ENCODE data around the gene RUVBL2. TPM values are rescaled to one million over a fixed set of nuclear protein-coding genes. Genes with fewer than 3 reads are reported as not detected.
A peak's percentile ranks its signal among the peaks of the same experiment; 100 is the strongest.

The RUVBL2 gene
- total RNA-seq, 2 experiments from 2014 or later = 187 to 189 TPM

- Mint-ChIP-seq H3K36me3 (peaks cover 32% of the 10 kb centered on the region), H3K27ac (peak overlapping the region; percentile 87), H3K9me3 (no peaks in the 10 kb centered on the region), H3K27me3 (no peaks in the 10 kb centered on the region), H3K4me1 (peaks cover 34% of the 10 kb centered on the region), H3K4me3 (peak overlapping the region; percentile 100)
- no peak for DNase-seq
Measured at GRCh38 chr19:48991873-48992580, 1.7 kb upstream of the RUVBL2 start.

GRCh38 chr19:48992581-48993174 lies 1.0 kb upstream of the RUVBL2 start:
- Mint-ChIP-seq H3K4me1 (peaks cover 28% of the 10 kb centered on the region), H3K4me3 (peak overlapping the region; percentile 100), H3K36me3 (peaks cover 33% of the 10 kb centered on the region), H3K9me3 (no peaks in the 10 kb centered on the region), H3K27me3 (no peaks in the 10 kb centered on the region), H3K27ac (peak overlapping the region; percentile 87)
- no peak for DNase-seq

GRCh38 chr19:48994035-48994386 lies 324 bp downstream of the RUVBL2 start:
- Mint-ChIP-seq H3K36me3 (peaks cover 22% of the 10 kb centered on the region), H3K4me1 (peaks cover 22% of the 10 kb centered on the region), H3K9me3 (no peaks in the 10 kb centered on the region), H3K27me3 (no peaks in the 10 kb centered on the region), H3K4me3 (peak overlapping the region; percentile 100), H3K27ac (peak overlapping the region; percentile 96)
- DNase-seq = no peak

- Mint-ChIP-seq H3K36me3 (peaks cover 29% of the 10 kb centered on the region), H3K4me3 (no peak overlapping the region), H3K9me3 (no peaks in the 10 kb centered on the region), H3K27me3 (no peaks in the 10 kb centered on the region), H3K27ac (no peak overlapping the region), H3K4me1 (peaks cover 11% of the 10 kb centered on the region)
- peak; percentile 43 for DNase-seq
Measured at GRCh38 chr19:48997972-48998371, 4.3 kb downstream of the RUVBL2 start.

GRCh38 chr19:48999481-49000325 lies 6.0 kb downstream of the RUVBL2 start:
- H3K9me3 Mint-ChIP-seq = no peaks in the 10 kb centered on the region
- H3K27me3 Mint-ChIP-seq = no peaks in the 10 kb centered on the region
- peaks cover 6% of the 10 kb centered on the region for H3K4me1 Mint-ChIP-seq
- H3K27ac Mint-ChIP-seq = no peak overlapping the region
- DNase-seq = peak; percentile 61
- H3K36me3 Mint-ChIP-seq = peaks cover 31% of the 10 kb centered on the region
- H3K4me3 Mint-ChIP-seq = no peak overlapping the region

GRCh38 chr19:49004133-49004532 lies 10.4 kb downstream of the RUVBL2 start:
- H3K36me3 Mint-ChIP-seq = peaks cover 28% of the 10 kb centered on the region
- H3K27me3 Mint-ChIP-seq = no peaks in the 10 kb centered on the region
- no peak for DNase-seq
- H3K27ac Mint-ChIP-seq = no peak overlapping the region
- H3K4me1 Mint-ChIP-seq = no peaks in the 10 kb centered on the region
- H3K4me3 Mint-ChIP-seq = no peak overlapping the region
- H3K9me3 Mint-ChIP-seq = no peaks in the 10 kb centered on the region

- Mint-ChIP-seq H3K9me3 (no peaks in the 10 kb centered on the region), H3K36me3 (peaks cover 22% of the 10 kb centered on the region), H3K4me3 (no peak overlapping the region), H3K27me3 (no peaks in the 10 kb centered on the region), H3K27ac (no peak overlapping the region), H3K4me1 (no peaks in the 10 kb centered on the region)
- DNase-seq = no peak
Measured at GRCh38 chr19:49004964-49005614, 11.4 kb downstream of the RUVBL2 start.

- no peaks in the 10 kb centered on the region for H3K4me1 Mint-ChIP-seq
- no peaks in the 10 kb centered on the region for H3K9me3 Mint-ChIP-seq
- H3K27me3 Mint-ChIP-seq = no peaks in the 10 kb centered on the region
- H3K27ac Mint-ChIP-seq = no peak overlapping the region
- H3K4me3 Mint-ChIP-seq = no peak overlapping the region
- peaks cover 20% of the 10 kb centered on the region for H3K36me3 Mint-ChIP-seq
- no peak for DNase-seq
Measured at GRCh38 chr19:49006905-49007304, 13.2 kb downstream of the RUVBL2 start.

- no peak overlapping the region for H3K4me3 Mint-ChIP-seq
- no peaks in the 10 kb centered on the region for H3K27me3 Mint-ChIP-seq
- no peaks in the 10 kb centered on the region for H3K9me3 Mint-ChIP-seq
- DNase-seq = no peak
- H3K36me3 Mint-ChIP-seq = peaks cover 13% of the 10 kb centered on the region
- no peaks in the 10 kb centered on the region for H3K4me1 Mint-ChIP-seq
- no peak overlapping the region for H3K27ac Mint-ChIP-seq
Measured at GRCh38 chr19:49009828-49010227, 16.1 kb downstream of the RUVBL2 start.

GRCh38 chr19:49010453-49010852 lies 16.8 kb downstream of the RUVBL2 start:
- DNase-seq = no peak

GRCh38 chr19:49011194-49011593 lies 17.5 kb downstream of the RUVBL2 start:
- H3K9me3 Mint-ChIP-seq = no peaks in the 10 kb centered on the region
- no peak overlapping the region for H3K27ac Mint-ChIP-seq
- H3K27me3 Mint-ChIP-seq = no peaks in the 10 kb centered on the region
- H3K4me1 Mint-ChIP-seq = no peaks in the 10 kb centered on the region
- H3K36me3 Mint-ChIP-seq = peaks cover 12% of the 10 kb centered on the region
- DNase-seq = no peak
- H3K4me3 Mint-ChIP-seq = no peak overlapping the region

More at GRCh38 chr19:49010453-49010852, 16.8 kb downstream of the RUVBL2 start:
- Mint-ChIP-seq H3K27ac (no peak overlapping the region), H3K9me3 (no peaks in the 10 kb centered on the region), H3K27me3 (no peaks in the 10 kb centered on the region), H3K4me3 (no peak overlapping the region), H3K4me1 (no peaks in the 10 kb centered on the region), H3K36me3 (peaks cover 13% of the 10 kb centered on the region)

GRCh38 chr19:49014123-49014869 lies 20.6 kb downstream of the RUVBL2 start:
- H3K9me3 Mint-ChIP-seq = no peaks in the 10 kb centered on the region
- H3K27me3 Mint-ChIP-seq = peaks cover 9% of the 10 kb centered on the region
- no peak overlapping the region for H3K4me3 Mint-ChIP-seq
- peaks cover 10% of the 10 kb centered on the region for H3K4me1 Mint-ChIP-seq
- H3K27ac Mint-ChIP-seq = peak overlapping the region; percentile 21
- DNase-seq = no peak
- H3K36me3 Mint-ChIP-seq = peaks cover 7% of the 10 kb centered on the region

- DNase-seq = no peak
- Mint-ChIP-seq H3K27me3 (peaks cover 15% of the 10 kb centered on the region), H3K27ac (no peak overlapping the region), H3K4me3 (no peak overlapping the region), H3K36me3 (peaks cover 7% of the 10 kb centered on the region), H3K9me3 (no peaks in the 10 kb centered on the region), H3K4me1 (peaks cover 11% of the 10 kb centered on the region)
Measured at GRCh38 chr19:49014870-49015255, 21.2 kb downstream of the RUVBL2 start.

GRCh38 chr19:49016067-49016839 lies 22.6 kb downstream of the RUVBL2 start:
- H3K4me1 Mint-ChIP-seq = peaks cover 13% of the 10 kb centered on the region
- no peak overlapping the region for H3K27ac Mint-ChIP-seq
- peaks cover 19% of the 10 kb centered on the region for H3K27me3 Mint-ChIP-seq
- no peaks in the 10 kb centered on the region for H3K9me3 Mint-ChIP-seq
- H3K36me3 Mint-ChIP-seq = peaks cover 5% of the 10 kb centered on the region
- DNase-seq = no peak
- H3K4me3 Mint-ChIP-seq = no peak overlapping the region
